SU-DHL-6 (cell line): Measurements from ENCODE around the gene UBL3.

Experiments used
- H2AFZ ChIP-seq: fragments of 200-600 bp; sonication (generic); 2 replicates; pipeline ENCODE4 v1.6.1; 2014; ENCODE audit warnings: low read depth, mild to moderate bottlenecking, moderate library complexity, mixed read lengths, antibody characterized with exemption, low read length; ENCODE audit not compliant: severe bottlenecking
- H3F3A ChIP-seq: fragments of 200-600 bp; shearing (Covaris generic); 2 replicates; pipeline ENCODE4 v1.6.0; 2016; ENCODE audit warnings: antibody characterized with exemption, mild to moderate bottlenecking; ENCODE audit not compliant: insufficient read depth
- H3K27ac ChIP-seq: fragments of 200-600 bp; sonication (generic); 2 replicates; pipeline ENCODE4 v1.5.1; 2016; ENCODE audit warnings: low read depth, mild to moderate bottlenecking, low read length, moderate library complexity, mixed read lengths
- H3K27me3 ChIP-seq: fragments of 200-600 bp; sonication (generic), shearing (Covaris generic); 2 replicates; pipeline ENCODE4 v1.6.0; 2014; ENCODE audit warnings: mild to moderate bottlenecking, low read length
- H3K36me3 ChIP-seq: fragments of 200-600 bp; sonication (generic); 2 replicates; pipeline ENCODE4 v1.6.1; 2014; ENCODE audit warnings: mild to moderate bottlenecking, low read length, mixed read lengths
- H3K4me2 ChIP-seq: fragments of 300-600, 200-600 bp; shearing (Covaris generic), sonication (generic); 2 replicates; pipeline ENCODE4 v1.6.0; 2014; ENCODE audit warnings: low read length, low read depth, mild to moderate bottlenecking; ENCODE audit not compliant: poor library complexity, severe bottlenecking
- H3K4me3 ChIP-seq: fragments of 200-600 bp; sonication (generic); 2 replicates; pipeline ENCODE4 v1.5.1; 2014; ENCODE audit warnings: antibody characterized with exemption, low read length, mild to moderate bottlenecking, mixed read lengths; ENCODE audit not compliant: insufficient read depth, poor library complexity, severe bottlenecking
- H3K79me2 ChIP-seq: fragments of 200-600 bp; sonication (generic); 2 replicates; pipeline ENCODE4 v1.6.1; 2014; ENCODE audit warnings: mild to moderate bottlenecking, low read length, moderate library complexity; ENCODE audit not compliant: insufficient read depth
- H3K9ac ChIP-seq: fragments of 200-600 bp; sonication (generic); 2 replicates; pipeline ENCODE4 v1.7.0; 2014; ENCODE audit warnings: mild to moderate bottlenecking, low read length
- H3K9me2 ChIP-seq: fragments of 200-600 bp; sonication (generic); replicated peaks from 2 replicates; pipeline ENCODE4 v1.6.1; 2014; ENCODE audit warnings: low read length; ENCODE audit not compliant: insufficient read depth
- H3K9me3 ChIP-seq: fragments of 200-600 bp; sonication (generic); 2 replicates; pipeline ENCODE4 v1.6.1; 2014; ENCODE audit warnings: low read length, mixed read lengths; ENCODE audit not compliant: insufficient read depth
- H4K20me1 ChIP-seq: fragments of 200-600 bp; sonication (generic); 2 replicates; pipeline ENCODE4 v1.6.1; 2014; ENCODE audit warnings: low read depth, mild to moderate bottlenecking, antibody characterized with exemption, low read length, moderate library complexity, mixed read lengths
- EZH2phosphoT487 ChIP-seq: fragments of 200-600 bp; sonication (generic), shearing (Covaris generic); conservative IDR thresholded peaks from 2 replicates; pipeline ENCODE4 v1.6.1; 2018; ENCODE audit warnings: mild to moderate bottlenecking, antibody characterized with exemption, low read length, moderate library complexity, mixed read lengths
- TF ChIP-seq, protein P1 (sequence below): fragments of 200-600 bp; sonication (generic); IDR thresholded peaks from one replicate; pipeline ENCODE4 v1.5.1; 2017; ENCODE audit warnings: antibody characterized with exemption, mild to moderate bottlenecking, low read length, moderate library complexity; ENCODE audit not compliant: insufficient read depth, poor library complexity, severe bottlenecking

The UBL3 gene

DNA sequence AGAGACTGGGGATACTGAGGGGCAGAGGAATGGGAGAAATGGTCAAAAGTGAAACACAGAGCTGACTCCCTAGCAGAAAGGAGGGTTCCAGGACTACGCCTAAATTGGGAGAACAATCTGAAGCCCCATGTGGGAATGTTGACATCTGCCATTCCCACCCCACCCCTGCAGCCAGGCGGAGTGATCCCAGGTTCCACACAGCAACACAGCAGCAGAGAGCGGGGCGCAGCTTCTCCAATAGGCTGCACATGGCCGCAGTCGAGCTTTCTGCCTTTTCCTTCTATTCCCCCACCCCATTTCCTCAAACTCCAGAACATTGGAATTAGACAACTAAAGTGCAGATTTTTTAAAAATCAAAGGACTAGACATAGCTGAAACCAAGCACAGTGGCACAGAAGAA, 104.7 kb downstream of the UBL3 start:
- Histone ChIP-seq H3K27ac (no peak overlapping the region), H3K36me3 (no peaks in the 10 kb centered on the region), H3K4me2 (no peak overlapping the region), H3K27me3 (no peaks in the 10 kb centered on the region), H3K9me3 (no peaks in the 10 kb centered on the region), H3K79me2 (no peaks in the 10 kb centered on the region), H3K4me3 (no peak overlapping the region), H3F3A (no peaks in the 10 kb centered on the region), H2AFZ (no peak overlapping the region), H3K9ac (no peak overlapping the region), H3K9me2 (no peaks in the 10 kb centered on the region), H4K20me1 (no peaks in the 10 kb centered on the region)
- no peak for TF ChIP-seq EZH2phosphoT487
- TF ChIP-seq, protein P1, sequence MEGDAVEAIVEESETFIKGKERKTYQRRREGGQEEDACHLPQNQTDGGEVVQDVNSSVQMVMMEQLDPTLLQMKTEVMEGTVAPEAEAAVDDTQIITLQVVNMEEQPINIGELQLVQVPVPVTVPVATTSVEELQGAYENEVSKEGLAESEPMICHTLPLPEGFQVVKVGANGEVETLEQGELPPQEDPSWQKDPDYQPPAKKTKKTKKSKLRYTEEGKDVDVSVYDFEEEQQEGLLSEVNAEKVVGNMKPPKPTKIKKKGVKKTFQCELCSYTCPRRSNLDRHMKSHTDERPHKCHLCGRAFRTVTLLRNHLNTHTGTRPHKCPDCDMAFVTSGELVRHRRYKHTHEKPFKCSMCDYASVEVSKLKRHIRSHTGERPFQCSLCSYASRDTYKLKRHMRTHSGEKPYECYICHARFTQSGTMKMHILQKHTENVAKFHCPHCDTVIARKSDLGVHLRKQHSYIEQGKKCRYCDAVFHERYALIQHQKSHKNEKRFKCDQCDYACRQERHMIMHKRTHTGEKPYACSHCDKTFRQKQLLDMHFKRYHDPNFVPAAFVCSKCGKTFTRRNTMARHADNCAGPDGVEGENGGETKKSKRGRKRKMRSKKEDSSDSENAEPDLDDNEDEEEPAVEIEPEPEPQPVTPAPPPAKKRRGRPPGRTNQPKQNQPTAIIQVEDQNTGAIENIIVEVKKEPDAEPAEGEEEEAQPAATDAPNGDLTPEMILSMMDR: no peak

DNA sequence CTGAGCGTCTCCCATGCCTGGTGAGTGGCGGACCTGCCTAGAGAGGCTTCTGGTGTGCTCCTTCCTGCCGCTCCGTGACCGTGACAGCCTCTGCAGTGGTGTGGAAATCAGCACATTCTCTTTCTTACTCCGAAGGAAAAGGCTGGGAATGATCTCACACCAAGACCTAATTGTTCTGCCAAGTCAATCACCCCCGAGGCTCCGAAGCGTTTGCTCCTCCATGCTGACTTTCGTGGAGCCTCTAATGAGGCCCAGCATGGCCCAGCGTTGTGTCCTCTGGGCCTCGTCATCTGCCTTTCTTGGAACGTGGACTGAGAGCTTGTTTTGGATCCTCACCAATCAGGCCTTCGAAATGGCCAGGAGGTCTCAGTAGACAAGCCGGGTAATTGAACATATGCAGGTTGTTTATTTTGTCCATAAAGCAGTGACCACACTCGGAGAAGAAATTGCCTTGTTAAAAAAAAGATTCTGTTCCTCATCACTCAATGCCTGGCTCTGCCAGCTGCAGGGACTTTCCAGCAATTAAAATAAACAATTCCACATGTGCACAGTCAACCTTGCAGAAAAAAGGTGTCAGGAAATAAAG, 107.1 kb downstream of the UBL3 start:
- Histone ChIP-seq H3K9ac (no peak overlapping the region), H3K79me2 (no peaks in the 10 kb centered on the region), H3K36me3 (no peaks in the 10 kb centered on the region), H3K27me3 (no peaks in the 10 kb centered on the region), H3K27ac (no peak overlapping the region), H4K20me1 (no peaks in the 10 kb centered on the region), H3K9me3 (no peaks in the 10 kb centered on the region), H3K4me2 (no peak overlapping the region), H3K4me3 (no peak overlapping the region), H3K9me2 (no peaks in the 10 kb centered on the region), H3F3A (no peaks in the 10 kb centered on the region), H2AFZ (no peak overlapping the region)
- no peak for TF ChIP-seq EZH2phosphoT487
- TF ChIP-seq, protein P1: no peak

DNA sequence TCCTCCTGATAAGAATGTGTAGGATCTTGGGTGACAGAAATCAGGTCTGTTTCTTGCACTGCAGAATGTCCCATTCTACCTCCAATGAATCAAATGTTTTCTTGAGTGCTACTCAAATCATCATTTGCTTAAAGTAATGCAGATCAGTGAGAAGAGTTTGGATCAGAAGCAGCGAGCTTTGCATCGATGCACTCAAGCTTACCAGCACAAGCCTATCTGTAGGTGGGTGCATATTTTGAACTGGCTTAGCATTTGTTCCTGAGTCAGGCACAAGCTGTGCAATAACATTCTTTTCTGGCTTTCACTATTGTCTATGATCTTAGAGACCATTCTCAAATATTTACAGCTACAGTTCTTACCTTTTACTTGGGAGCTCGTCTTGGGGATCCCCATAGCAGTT, 109.5 kb downstream of the UBL3 start:
- H3K4me3 ChIP-seq: no peak overlapping the region
- no peaks in the 10 kb centered on the region for H3K27me3 ChIP-seq
- H3K36me3 ChIP-seq: no peaks in the 10 kb centered on the region
- no peaks in the 10 kb centered on the region for H3K9me2 ChIP-seq
- TF ChIP-seq, protein P1: no peak
- no peak for TF ChIP-seq EZH2phosphoT487
- no peak overlapping the region for H3K27ac ChIP-seq
- no peaks in the 10 kb centered on the region for H3K9me3 ChIP-seq
- H3K79me2 ChIP-seq: no peaks in the 10 kb centered on the region
- no peak overlapping the region for H2AFZ ChIP-seq
- H3K4me2 ChIP-seq: no peak overlapping the region
- no peaks in the 10 kb centered on the region for H4K20me1 ChIP-seq
- H3K9ac ChIP-seq: no peak overlapping the region
- H3F3A ChIP-seq: no peaks in the 10 kb centered on the region

DNA sequence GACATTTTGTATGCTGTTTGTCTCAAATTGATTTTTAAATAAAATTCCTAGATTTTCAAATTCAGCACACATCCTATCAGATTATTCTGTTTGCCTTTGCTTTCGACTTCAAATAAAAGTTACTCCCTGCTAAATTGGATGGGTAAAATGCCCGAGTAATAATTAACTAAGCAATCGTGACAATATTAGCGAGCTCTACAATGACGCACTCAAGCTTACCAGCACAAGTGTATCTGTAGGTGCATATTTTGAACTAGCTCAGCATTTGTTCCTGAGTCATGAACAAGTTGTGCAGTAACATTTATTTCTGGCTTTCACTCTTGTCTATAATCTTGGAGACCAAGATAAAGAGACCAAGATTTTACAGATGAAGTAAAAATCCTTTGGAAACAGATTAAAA, 113.4 kb downstream of the UBL3 start:
- Histone ChIP-seq H3K9me2 (no peaks in the 10 kb centered on the region), H2AFZ (no peak overlapping the region), H4K20me1 (no peaks in the 10 kb centered on the region), H3K9ac (no peak overlapping the region), H3K27ac (no peak overlapping the region), H3K9me3 (no peaks in the 10 kb centered on the region), H3K27me3 (no peaks in the 10 kb centered on the region), H3F3A (no peaks in the 10 kb centered on the region), H3K79me2 (no peaks in the 10 kb centered on the region), H3K4me3 (no peak overlapping the region), H3K4me2 (no peak overlapping the region), H3K36me3 (no peaks in the 10 kb centered on the region)
- TF ChIP-seq, protein P1: no peak
- no peak for TF ChIP-seq EZH2phosphoT487
